ENCODE data around the gene GBE1. TPM values are rescaled to one million over a fixed set of nuclear protein-coding genes. Genes with fewer than 3 reads are reported as not detected.

GBE1 gene
- total RNA-seq, 1 donor from 2014 or later, result 10.9 TPM

DNA sequence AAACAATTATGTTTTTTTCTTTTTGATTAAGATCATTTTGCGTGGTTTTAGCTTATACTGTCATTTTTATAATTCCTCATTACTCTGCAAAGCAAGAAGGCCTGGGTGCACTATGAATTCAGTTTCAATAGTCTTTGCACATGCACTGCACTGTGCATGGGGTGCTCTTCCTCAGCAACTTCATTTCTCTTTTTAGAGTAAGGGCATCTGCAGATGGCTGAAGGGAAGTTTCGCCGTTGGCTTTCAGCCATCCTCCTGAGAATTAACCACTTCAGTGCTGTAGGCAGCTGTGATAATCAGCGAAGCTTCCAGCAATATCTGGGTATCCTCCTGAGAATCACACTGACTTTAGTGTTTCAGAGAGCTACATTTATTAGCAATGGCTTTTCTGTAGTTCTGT is 284.8 kb downstream of the GBE1 start:
- no peaks in the 10 kb centered on the region for H3K27me3 Mint-ChIP-seq

DNA sequence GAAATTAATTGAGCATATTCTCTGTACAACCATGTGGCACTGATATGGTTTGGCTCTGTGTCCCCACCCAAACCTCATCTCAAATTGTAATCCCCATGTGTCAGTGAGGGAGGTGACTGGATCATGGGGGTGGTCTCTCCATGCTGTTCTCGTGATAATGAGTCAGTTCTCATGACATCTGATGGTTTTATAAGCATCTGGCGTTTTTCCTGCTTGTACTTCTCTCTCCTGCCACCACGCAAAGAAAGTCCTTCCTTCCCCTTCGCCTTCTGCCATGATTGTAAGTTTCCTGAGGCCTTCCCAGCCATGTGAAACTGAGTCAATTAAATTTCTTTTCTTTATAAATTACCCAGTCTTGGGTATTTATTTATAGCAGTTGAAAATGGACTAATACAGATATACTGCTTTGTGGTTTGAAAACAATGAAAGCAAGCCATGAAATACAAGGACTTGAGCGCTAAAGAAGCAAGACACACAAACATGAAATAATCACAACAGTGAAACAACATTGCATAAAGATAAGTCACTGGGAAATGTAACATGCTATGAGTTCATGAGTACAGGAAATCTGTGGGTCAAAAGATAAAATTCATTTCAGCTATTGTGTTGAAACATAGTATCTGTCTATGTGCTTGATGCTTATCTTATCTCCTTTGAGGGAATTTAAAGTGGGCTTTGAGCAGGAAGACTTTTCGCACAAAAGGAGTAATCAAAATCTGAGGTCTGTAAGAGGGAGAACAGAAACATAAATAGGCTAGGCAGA is 288.7 kb downstream of the GBE1 start:
- DNase-seq (ENCODE audit: low spot score, unreplicated experiment), result no peak
- no peaks in the 10 kb centered on the region for H3K36me3 Mint-ChIP-seq (ENCODE audit: insufficient read depth)
- H3K9me3 Mint-ChIP-seq (ENCODE audit: low read depth), result no peaks in the 10 kb centered on the region
- no peak overlapping the region for H3K4me3 Mint-ChIP-seq (ENCODE audit: low read depth)
- no peaks in the 10 kb centered on the region for H3K27me3 Mint-ChIP-seq
- peaks cover 10% of the 10 kb centered on the region for H3K4me1 Mint-ChIP-seq (ENCODE audit: low read depth)
- H3K27ac Mint-ChIP-seq, result no peak overlapping the region
- TF ChIP-seq, protein P1, sequence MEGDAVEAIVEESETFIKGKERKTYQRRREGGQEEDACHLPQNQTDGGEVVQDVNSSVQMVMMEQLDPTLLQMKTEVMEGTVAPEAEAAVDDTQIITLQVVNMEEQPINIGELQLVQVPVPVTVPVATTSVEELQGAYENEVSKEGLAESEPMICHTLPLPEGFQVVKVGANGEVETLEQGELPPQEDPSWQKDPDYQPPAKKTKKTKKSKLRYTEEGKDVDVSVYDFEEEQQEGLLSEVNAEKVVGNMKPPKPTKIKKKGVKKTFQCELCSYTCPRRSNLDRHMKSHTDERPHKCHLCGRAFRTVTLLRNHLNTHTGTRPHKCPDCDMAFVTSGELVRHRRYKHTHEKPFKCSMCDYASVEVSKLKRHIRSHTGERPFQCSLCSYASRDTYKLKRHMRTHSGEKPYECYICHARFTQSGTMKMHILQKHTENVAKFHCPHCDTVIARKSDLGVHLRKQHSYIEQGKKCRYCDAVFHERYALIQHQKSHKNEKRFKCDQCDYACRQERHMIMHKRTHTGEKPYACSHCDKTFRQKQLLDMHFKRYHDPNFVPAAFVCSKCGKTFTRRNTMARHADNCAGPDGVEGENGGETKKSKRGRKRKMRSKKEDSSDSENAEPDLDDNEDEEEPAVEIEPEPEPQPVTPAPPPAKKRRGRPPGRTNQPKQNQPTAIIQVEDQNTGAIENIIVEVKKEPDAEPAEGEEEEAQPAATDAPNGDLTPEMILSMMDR (IDR thresholded peaks at IDR 0.05; ENCODE audit: unreplicated experiment), result no peak

More for the DNA sequence above, 284.8 kb downstream of the GBE1 start:
- TF ChIP-seq, protein P1 (IDR thresholded peaks at IDR 0.05; ENCODE audit: unreplicated experiment), result no peak
- Mint-ChIP-seq H3K4me1 (ENCODE audit: low read depth) (no peaks in the 10 kb centered on the region), H3K9me3 (ENCODE audit: low read depth) (no peaks in the 10 kb centered on the region), H3K27ac (no peak overlapping the region), H3K36me3 (ENCODE audit: insufficient read depth) (no peaks in the 10 kb centered on the region), H3K4me3 (ENCODE audit: low read depth) (no peak overlapping the region)
- no peak for DNase-seq (ENCODE audit: low spot score, unreplicated experiment)

DNA sequence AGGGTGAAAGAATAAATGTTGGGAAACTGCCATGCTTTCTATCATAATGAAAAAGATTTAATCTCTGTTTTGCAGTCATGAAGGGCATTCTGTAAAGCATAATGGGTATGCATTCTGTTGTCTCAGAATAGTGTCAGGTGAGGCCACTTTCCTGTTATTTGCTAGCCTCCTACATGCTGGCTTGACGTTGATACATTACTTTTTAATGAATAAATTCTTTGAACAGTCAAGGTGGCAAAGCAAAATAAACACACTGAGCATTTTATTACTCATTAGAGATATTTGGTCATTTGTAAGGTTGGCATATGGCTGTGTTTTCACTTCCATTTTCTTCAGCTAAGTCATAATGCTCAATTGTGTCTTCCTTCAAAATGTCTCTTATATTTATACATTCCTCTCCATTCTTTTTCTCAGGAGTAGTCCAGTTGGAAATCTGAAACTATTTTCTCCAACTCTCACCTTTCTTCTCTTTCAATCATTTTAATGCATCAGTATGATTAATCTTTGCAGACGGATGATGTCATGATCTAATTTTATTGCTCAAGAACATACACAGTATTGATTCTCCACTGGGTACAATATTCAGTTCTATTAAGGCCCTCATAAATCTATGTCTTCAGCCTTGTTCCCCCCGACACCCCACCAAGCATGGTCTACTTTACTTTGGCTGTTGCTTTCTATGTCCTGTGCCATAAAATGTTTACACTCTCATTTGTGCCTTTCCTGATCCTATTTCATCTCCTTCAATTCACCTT is 290.7 kb downstream of the GBE1 start:
- Mint-ChIP-seq H3K27ac (no peak overlapping the region), H3K4me1 (ENCODE audit: low read depth) (peaks cover 10% of the 10 kb centered on the region), H3K4me3 (ENCODE audit: low read depth) (no peak overlapping the region), H3K27me3 (no peaks in the 10 kb centered on the region), H3K9me3 (ENCODE audit: low read depth) (no peaks in the 10 kb centered on the region), H3K36me3 (ENCODE audit: insufficient read depth) (no peaks in the 10 kb centered on the region)
- TF ChIP-seq, protein P1 (IDR thresholded peaks at IDR 0.05; ENCODE audit: unreplicated experiment), result no peak
- no peak for DNase-seq (ENCODE audit: low spot score, unreplicated experiment)

DNA sequence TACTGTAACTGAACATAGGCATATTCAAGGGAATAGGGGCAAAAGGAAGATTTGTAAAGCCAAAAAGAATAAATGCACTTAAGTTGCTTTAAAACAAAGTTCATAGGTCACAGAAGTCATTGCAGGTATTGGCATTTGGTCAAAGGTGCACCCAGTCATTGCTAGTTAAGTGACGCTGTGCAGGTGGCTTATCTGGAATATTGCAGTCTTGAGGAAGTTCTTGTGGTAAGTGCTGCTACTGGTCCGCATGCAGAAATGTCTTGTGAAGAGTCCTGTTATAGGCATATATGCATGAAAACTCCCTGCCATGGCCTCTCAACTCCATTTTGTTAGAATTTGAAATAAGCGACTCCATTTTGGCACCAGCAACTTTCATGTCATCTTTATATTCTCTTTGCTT is 293.1 kb downstream of the GBE1 start:
- TF ChIP-seq, protein P1 (IDR thresholded peaks at IDR 0.05; ENCODE audit: unreplicated experiment), result no peak
- no peaks in the 10 kb centered on the region for H3K9me3 Mint-ChIP-seq (ENCODE audit: low read depth)

DNA sequence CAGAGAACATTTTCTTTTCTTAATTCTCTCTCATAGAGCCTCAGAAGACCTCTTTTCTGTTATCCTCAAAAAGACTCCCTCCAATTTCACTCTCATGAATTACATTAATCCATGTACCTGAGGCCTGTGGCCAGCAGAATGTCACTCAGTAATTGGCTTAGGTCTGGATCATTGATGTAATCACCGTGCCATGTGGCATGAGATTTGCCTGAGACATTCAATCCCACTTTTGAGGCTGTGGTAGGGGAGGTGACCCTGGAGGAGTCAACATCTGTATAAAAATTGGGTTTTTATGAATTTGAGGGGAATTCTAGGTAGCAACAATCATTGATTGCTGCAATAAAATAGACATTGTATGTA is 295.3 kb downstream of the GBE1 start:
- H3K4me1 Mint-ChIP-seq (ENCODE audit: low read depth), result peaks cover 10% of the 10 kb centered on the region
- H3K27me3 Mint-ChIP-seq, result no peaks in the 10 kb centered on the region
- no peak for DNase-seq (ENCODE audit: low spot score, unreplicated experiment)
- H3K9me3 Mint-ChIP-seq (ENCODE audit: low read depth), result no peaks in the 10 kb centered on the region
- no peak overlapping the region for H3K4me3 Mint-ChIP-seq (ENCODE audit: low read depth)
- TF ChIP-seq, protein P1 (IDR thresholded peaks at IDR 0.05; ENCODE audit: unreplicated experiment), result no peak
- no peak overlapping the region for H3K27ac Mint-ChIP-seq
- no peaks in the 10 kb centered on the region for H3K36me3 Mint-ChIP-seq (ENCODE audit: insufficient read depth)

More for the DNA sequence above, 293.1 kb downstream of the GBE1 start:
- no peaks in the 10 kb centered on the region for H3K36me3 Mint-ChIP-seq (ENCODE audit: insufficient read depth)
- no peak for DNase-seq (ENCODE audit: low spot score, unreplicated experiment)
- no peaks in the 10 kb centered on the region for H3K27me3 Mint-ChIP-seq
- H3K4me1 Mint-ChIP-seq (ENCODE audit: low read depth), result peaks cover 10% of the 10 kb centered on the region
- H3K27ac Mint-ChIP-seq, result no peak overlapping the region
- H3K4me3 Mint-ChIP-seq (ENCODE audit: low read depth), result no peak overlapping the region
